ENCODE measurements around the gene METTL17.

Gene METTL17

DNA sequence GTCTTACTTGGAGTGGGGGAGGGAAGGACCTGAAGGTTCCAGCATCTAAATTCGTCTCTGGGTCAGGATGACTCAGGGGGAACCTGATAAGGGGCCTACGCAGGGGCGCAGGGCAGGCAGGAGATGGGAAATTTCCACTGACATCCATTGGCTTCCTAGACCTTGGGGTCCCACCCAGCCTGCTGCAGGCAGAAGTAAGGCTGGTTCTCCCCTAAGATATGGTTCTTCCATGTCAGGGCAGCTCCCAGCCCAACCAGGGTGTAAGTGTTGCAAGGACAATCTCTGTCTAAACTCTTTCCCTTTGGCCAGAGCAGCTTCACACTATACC is 37.2 kb downstream of the METTL17 start:
- H3K27ac ChIP-seq (ENCODE audit: low read length): no peak overlapping the region
- no peaks in the 10 kb centered on the region for H3K9me3 ChIP-seq (ENCODE audit: insufficient read depth, low read depth, low read length)
- peaks cover 47% of the 10 kb centered on the region for H3K27me3 ChIP-seq (ENCODE audit: insufficient read depth, low read length)
- no peak overlapping the region for H3K9ac ChIP-seq (ENCODE audit: low read depth, low read length)
- H3K4me1 ChIP-seq (ENCODE audit: insufficient read depth, low read length): peaks cover 18% of the 10 kb centered on the region; the same call in 1 of the 2 replicates
- no peaks in the 10 kb centered on the region for H3K36me3 ChIP-seq (ENCODE audit: insufficient read depth, low read depth, low read length)
- H3K4me3 ChIP-seq (ENCODE audit: low read length): peak overlapping the region; percentile 86; the same call in 1 of the 2 replicates

DNA sequence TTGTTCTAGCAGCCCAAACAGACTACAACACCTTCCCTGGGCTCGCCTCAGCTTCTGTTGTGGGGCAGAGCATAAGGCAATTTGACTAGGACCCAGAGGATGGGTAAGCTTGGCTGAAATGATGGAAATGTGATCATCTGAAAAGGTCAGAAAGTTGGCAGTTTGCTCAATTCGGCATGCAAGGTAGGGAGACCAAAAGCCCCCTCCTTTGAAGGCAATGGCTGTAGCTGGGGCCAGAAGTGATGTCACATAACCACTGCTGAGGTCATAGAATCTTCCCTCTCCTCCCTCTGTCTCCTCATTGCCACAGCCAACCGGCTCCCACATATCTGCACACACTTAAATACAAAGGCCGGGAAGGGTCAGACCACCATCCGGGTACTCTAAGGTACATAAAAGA is 40.1 kb downstream of the METTL17 start, which contains the start of gene TPPP2:
TPPP2 (plus strand) TSS at position 301 of the 400 bp plus-strand sequence. CDS start 365 bp downstream, outside the sequence.
- H3K9me3 ChIP-seq (ENCODE audit: insufficient read depth, low read depth, low read length): no peaks in the 10 kb centered on the region
- H3K27me3 ChIP-seq (ENCODE audit: insufficient read depth, low read length): peaks cover 21% of the 10 kb centered on the region
- H3K4me3 ChIP-seq (ENCODE audit: low read length): no peak within 1 kb of the TSS
- H3K36me3 ChIP-seq (ENCODE audit: insufficient read depth, low read depth, low read length): no peaks in the 10 kb centered on the region
- H3K4me1 ChIP-seq (ENCODE audit: insufficient read depth, low read length): peaks cover 9% of the 10 kb centered on the region; the same call in 1 of the 2 replicates
- no peak within 1 kb of the TSS for H3K27ac ChIP-seq (ENCODE audit: low read length)
- H3K9ac ChIP-seq (ENCODE audit: low read depth, low read length): no peak within 1 kb of the TSS

- Histone ChIP-seq H3K4me3 (ENCODE audit: low read length) (no peak overlapping the region), H3K9ac (ENCODE audit: low read depth, low read length) (no peak overlapping the region), H3K27me3 (ENCODE audit: insufficient read depth, low read length) (peaks cover 21% of the 10 kb centered on the region), H3K4me1 (ENCODE audit: insufficient read depth, low read length) (peaks cover 9% of the 10 kb centered on the region; the same call in 1 of the 2 replicates), H3K27ac (ENCODE audit: low read length) (no peak overlapping the region), H3K9me3 (ENCODE audit: insufficient read depth, low read depth, low read length) (no peaks in the 10 kb centered on the region), H3K36me3 (ENCODE audit: insufficient read depth, low read depth, low read length) (no peaks in the 10 kb centered on the region)
These were observed 40.8 kb downstream of the METTL17 start for GRCh38 chr14:21030531-21030930.

DNA sequence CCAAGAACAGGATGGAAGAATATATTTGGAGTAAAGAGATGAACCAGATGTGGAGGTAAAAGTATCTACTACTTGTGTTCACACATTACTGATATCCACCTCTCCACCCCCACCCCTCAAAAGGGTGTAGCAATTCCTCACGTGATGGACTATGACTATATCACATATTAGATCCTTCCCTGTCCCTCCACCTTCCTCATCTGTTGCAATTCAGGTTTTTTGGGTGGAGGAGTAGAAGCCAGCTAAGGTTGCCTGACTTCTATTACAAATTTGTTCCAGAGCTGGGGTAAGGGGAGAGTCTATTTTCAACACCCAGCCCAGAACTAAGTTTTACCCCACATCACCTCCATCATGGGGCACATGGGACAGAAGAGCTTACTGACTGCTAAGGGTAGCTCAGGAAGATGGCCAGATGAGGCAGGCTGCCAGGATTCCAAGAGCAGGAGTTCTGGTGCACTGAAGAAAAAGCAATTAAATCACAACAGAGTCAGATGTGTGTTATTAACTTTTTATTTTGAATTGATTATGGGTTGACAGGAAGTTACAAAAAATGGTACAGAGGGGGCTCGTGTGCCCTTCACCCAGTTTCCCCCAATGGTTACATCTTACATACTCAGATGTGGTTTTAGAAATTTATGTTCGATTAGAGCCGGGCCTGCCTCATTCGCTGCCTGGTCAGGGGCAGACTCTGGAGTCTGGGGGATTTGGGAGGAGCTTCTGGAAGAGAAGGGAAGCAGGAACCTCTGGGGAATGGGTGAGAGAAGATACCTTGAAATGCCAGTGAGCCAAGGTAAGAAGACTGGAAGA is 42.7 kb downstream of the METTL17 start:
- no peak overlapping the region for H3K4me3 ChIP-seq (ENCODE audit: low read length)
- no peak overlapping the region for H3K27ac ChIP-seq (ENCODE audit: low read length)
- H3K9me3 ChIP-seq (ENCODE audit: insufficient read depth, low read depth, low read length): no peaks in the 10 kb centered on the region
- H3K36me3 ChIP-seq (ENCODE audit: insufficient read depth, low read depth, low read length): no peaks in the 10 kb centered on the region
- no peaks in the 10 kb centered on the region for H3K4me1 ChIP-seq (ENCODE audit: insufficient read depth, low read length)
- H3K9ac ChIP-seq (ENCODE audit: low read depth, low read length): no peak overlapping the region
- H3K27me3 ChIP-seq (ENCODE audit: insufficient read depth, low read length): peaks cover 10% of the 10 kb centered on the region

- no peak overlapping the region for H3K9ac ChIP-seq (ENCODE audit: low read depth, low read length)
- no peak overlapping the region for H3K4me3 ChIP-seq (ENCODE audit: low read length)
- no peak overlapping the region for H3K27ac ChIP-seq (ENCODE audit: low read length)
- H3K27me3 ChIP-seq (ENCODE audit: insufficient read depth, low read length): peaks cover 10% of the 10 kb centered on the region; the same call in 1 of the 2 replicates
- H3K36me3 ChIP-seq (ENCODE audit: insufficient read depth, low read depth, low read length): no peaks in the 10 kb centered on the region
- H3K9me3 ChIP-seq (ENCODE audit: insufficient read depth, low read depth, low read length): no peaks in the 10 kb centered on the region
- H3K4me1 ChIP-seq (ENCODE audit: insufficient read depth, low read length): no peaks in the 10 kb centered on the region
These were observed 43.4 kb downstream of the METTL17 start for GRCh38 chr14:21033133-21033698.

GRCh38 chr14:21034707-21035106 is 44.9 kb downstream of the METTL17 start, which contains the start of gene RNASE13:
Gene RNASE13, minus strand, starts transcription at chr14:21034807. Its CDS starts 519 bp downstream, at chr14:21034288.
- Histone ChIP-seq H3K36me3 (ENCODE audit: insufficient read depth, low read depth, low read length) (no peaks in the 10 kb centered on the region), H3K4me3 (ENCODE audit: low read length) (no peak within 1 kb of the TSS), H3K9me3 (ENCODE audit: insufficient read depth, low read depth, low read length) (no peaks in the 10 kb centered on the region), H3K9ac (ENCODE audit: low read depth, low read length) (no peak within 1 kb of the TSS), H3K27ac (ENCODE audit: low read length) (no peak within 1 kb of the TSS), H3K4me1 (ENCODE audit: insufficient read depth, low read length) (peaks cover 12% of the 10 kb centered on the region; the same call in 1 of the 2 replicates), H3K27me3 (ENCODE audit: insufficient read depth, low read length) (peaks cover 10% of the 10 kb centered on the region; the same call in 1 of the 2 replicates)

DNA sequence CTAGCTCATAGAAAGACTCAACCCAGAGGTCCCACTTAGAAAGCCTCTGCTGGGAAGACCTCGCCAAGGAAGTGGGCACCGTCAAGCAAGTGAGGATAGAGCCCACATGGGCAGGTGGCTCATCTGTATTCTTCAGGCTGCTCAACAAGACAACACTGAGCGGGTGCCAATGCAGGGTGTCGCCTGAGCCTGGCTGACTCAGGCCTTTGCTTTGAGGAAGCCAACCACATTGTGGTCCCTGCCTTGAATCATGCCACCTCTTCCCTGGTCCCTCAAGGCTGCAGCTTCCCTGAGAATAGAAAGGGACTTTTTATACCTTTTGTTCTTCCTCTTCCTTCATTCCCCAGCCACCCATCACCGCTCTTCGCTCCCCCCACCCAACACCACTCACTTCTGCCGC is 47.0 kb downstream of the METTL17 start:
- no peaks in the 10 kb centered on the region for H3K9me3 ChIP-seq (ENCODE audit: insufficient read depth, low read depth, low read length)
- H3K9ac ChIP-seq (ENCODE audit: low read depth, low read length): no peak overlapping the region
- no peak overlapping the region for H3K4me3 ChIP-seq (ENCODE audit: low read length)
- no peak overlapping the region for H3K27ac ChIP-seq (ENCODE audit: low read length)
- 0 out of 2 replicates have a peak, but pooled peaks cover 4% of the 10 kb centered on the region for H3K27me3 ChIP-seq (ENCODE audit: insufficient read depth, low read length)
- H3K4me1 ChIP-seq (ENCODE audit: insufficient read depth, low read length): peaks cover 15% of the 10 kb centered on the region; the same call in 1 of the 2 replicates
- H3K36me3 ChIP-seq (ENCODE audit: insufficient read depth, low read depth, low read length): no peaks in the 10 kb centered on the region

- Histone ChIP-seq H3K36me3 (ENCODE audit: insufficient read depth, low read depth, low read length) (no peaks in the 10 kb centered on the region), H3K4me3 (ENCODE audit: low read length) (no peak overlapping the region), H3K9ac (ENCODE audit: low read depth, low read length) (no peak overlapping the region), H3K27ac (ENCODE audit: low read length) (no peak overlapping the region), H3K4me1 (ENCODE audit: insufficient read depth, low read length) (peaks cover 15% of the 10 kb centered on the region; the same call in 1 of the 2 replicates), H3K9me3 (ENCODE audit: insufficient read depth, low read depth, low read length) (no peaks in the 10 kb centered on the region), H3K27me3 (ENCODE audit: insufficient read depth, low read length) (no peaks in the 10 kb centered on the region)
These were observed 47.4 kb downstream of the METTL17 start for GRCh38 chr14:21037156-21037555.

- H3K36me3 ChIP-seq (ENCODE audit: insufficient read depth, low read depth, low read length): no peaks in the 10 kb centered on the region
- H3K4me1 ChIP-seq (ENCODE audit: insufficient read depth, low read length): peaks cover 15% of the 10 kb centered on the region; the same call in 1 of the 2 replicates
- peak overlapping the region; percentile 51; the same call in 1 of the 2 replicates for H3K9ac ChIP-seq (ENCODE audit: low read depth, low read length)
- H3K4me3 ChIP-seq (ENCODE audit: low read length): no peak overlapping the region; the same call in 1 of the 2 replicates
- no peaks in the 10 kb centered on the region for H3K27me3 ChIP-seq (ENCODE audit: insufficient read depth, low read length)
- no peaks in the 10 kb centered on the region for H3K9me3 ChIP-seq (ENCODE audit: insufficient read depth, low read depth, low read length)
- H3K27ac ChIP-seq (ENCODE audit: low read length): no peak overlapping the region
These were observed 49.0 kb downstream of the METTL17 start for GRCh38 chr14:21038441-21039422.

DNA sequence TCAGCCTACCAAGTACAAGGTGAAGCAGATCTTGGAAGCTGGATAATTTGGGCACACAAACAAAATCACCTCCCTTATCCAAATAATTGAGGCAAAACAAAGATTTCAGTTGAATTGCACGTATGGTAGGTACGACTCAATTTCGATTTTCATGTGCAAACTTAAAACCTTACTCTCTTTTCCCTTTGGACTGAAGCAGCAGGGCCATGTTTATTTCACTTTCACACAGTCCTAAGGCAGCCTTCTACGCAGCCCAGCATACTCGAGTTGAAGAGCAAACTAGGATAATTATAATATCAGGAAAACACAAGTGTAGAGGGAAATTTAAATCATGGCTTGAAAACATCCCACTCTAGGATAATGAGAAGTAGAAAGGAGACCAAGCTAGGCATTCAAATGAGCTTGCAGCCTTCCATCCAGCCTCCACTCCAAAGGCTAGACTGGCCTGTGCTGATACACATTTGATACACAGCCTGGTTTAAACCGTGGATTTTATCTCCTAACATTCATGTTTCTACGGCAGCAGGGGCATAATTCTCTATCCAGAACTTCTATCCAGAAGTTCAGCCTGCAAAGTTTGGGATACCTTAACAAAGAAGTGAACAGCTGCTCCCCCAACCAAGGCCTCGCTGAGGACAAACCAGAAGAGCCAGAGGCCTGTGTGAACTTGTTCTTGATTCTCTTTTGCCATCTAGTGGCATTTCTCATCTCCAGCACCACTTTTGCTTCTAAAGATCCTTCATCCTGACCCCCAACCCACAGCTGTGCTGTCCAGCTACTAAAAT is 50.0 kb downstream of the METTL17 start:
- H3K4me3 ChIP-seq (ENCODE audit: low read length): no peak overlapping the region
- H3K9me3 ChIP-seq (ENCODE audit: insufficient read depth, low read depth, low read length): no peaks in the 10 kb centered on the region
- no peaks in the 10 kb centered on the region for H3K36me3 ChIP-seq (ENCODE audit: insufficient read depth, low read depth, low read length)
- H3K27ac ChIP-seq (ENCODE audit: low read length): no peak overlapping the region
- H3K4me1 ChIP-seq (ENCODE audit: insufficient read depth, low read length): peaks cover 15% of the 10 kb centered on the region; the same call in 1 of the 2 replicates
- no peaks in the 10 kb centered on the region for H3K27me3 ChIP-seq (ENCODE audit: insufficient read depth, low read length)
- H3K9ac ChIP-seq (ENCODE audit: low read depth, low read length): peak overlapping the region; percentile 51; the same call in 1 of the 2 replicates
